Suprapubic skin (tissue), 4 donors: ENCODE measurements around the gene AHNAK.

Source experiments
- CTCF ChIP-seq, 2 donors: fragments of 200-600 bp in 1 of 2; fragments of 450-650 bp in 1 of 2; sonication (generic) in 1 of 2; IDR thresholded peaks; one replicate each; pipeline ENCODE4 v1.5.1; 2016 to 2019; ENCODE audit warnings: antibody characterized with exemption in 2 of 2, mild to moderate bottlenecking in 1 of 2, moderate library complexity in 1 of 2
- EP300 ChIP-seq: sonication (generic); formaldehyde crosslinking; IDR thresholded peaks from one replicate; pipeline ENCODE4 v1.6.1; 2017; ENCODE audit warnings: antibody characterized with exemption
- POLR2A ChIP-seq, 2 donors: fragments of 450-650 bp; IDR thresholded peaks; one replicate each; pipeline ENCODE4 v1.6.1; 2017; ENCODE audit warnings: antibody characterized with exemption in 2 of 2, mild to moderate bottlenecking in 2 of 2, moderate library complexity in 2 of 2
- POLR2AphosphoS5 ChIP-seq, 3 donors: sonication (generic); formaldehyde crosslinking; IDR thresholded peaks; one replicate each; pipeline ENCODE4 v1.6.1; 2017; ENCODE audit warnings: antibody characterized with exemption in 3 of 3

GRCh38 chr11:62390237-62390636 is 156.4 kb downstream of the AHNAK start:
- no peak for TF ChIP-seq POLR2AphosphoS5 (IDR thresholded peaks at IDR 0.05)
- TF ChIP-seq CTCF (IDR thresholded peaks at IDR 0.05) = no peak
- TF ChIP-seq POLR2A (IDR thresholded peaks at IDR 0.05) = no peak
- TF ChIP-seq EP300 = no peak
